ENCODE data around the gene BIN1.

GRCh38 chr2:127100251-127101047 lies 6.5 kb downstream of the BIN1 start:
- TF ChIP-seq EP300 (IDR thresholded peaks at IDR 0.05): no peak
- TF ChIP-seq POLR2A (IDR thresholded peaks at IDR 0.05): no peak
- TF ChIP-seq CTCF (IDR thresholded peaks at IDR 0.05): no peak
- TF ChIP-seq POLR2AphosphoS5 (IDR thresholded peaks at IDR 0.05): no peak
